ENCODE data around the gene PPP1R13B. TPM values are rescaled to one million over a fixed set of nuclear protein-coding genes. Genes with fewer than 3 reads are reported as not detected.

Gene PPP1R13B
- total RNA-seq, 1 experiment from 2014 or later, result 16.2 TPM

DNA sequence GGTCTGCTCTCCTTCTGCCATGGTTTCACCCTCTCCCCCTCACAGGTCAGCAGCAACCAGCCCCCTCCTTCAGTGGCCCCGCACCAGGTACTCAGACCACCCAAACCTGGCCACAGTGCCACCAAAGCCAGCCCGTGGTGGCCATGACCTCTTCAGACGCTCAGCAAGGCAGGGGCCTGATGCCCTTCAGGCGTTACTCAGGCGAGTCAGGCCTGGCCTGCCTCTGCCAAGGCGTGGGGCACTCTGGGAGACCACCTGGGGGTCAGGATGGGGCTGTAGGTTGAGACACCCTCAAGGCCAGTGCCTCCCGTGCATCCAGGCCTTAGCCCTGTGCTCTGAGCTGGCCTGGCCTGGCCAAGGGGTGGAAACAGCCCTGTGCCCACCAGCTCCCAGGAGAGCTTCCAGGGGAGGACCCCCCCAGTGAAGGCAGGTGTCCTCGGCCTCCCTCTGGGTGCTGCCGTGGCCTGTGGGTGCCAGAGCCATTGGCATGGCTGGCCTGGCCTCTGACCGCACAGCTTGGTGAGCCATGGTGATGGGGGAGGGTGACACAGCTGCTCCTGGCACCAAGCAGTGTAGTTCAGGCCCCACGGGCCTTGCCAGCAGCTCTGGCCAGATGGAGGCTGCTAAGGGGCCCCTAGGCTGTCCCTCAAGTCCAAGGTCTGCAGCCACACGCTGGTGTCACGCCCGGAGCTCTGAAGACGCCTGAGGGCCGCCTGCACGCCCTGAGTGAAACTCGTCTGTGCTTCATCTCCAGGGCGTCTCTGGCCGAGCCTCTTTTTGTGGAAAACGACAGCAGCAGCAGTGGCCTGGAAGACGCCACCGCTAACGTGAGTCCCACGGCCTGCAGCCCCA is 147.2 kb downstream of the PPP1R13B start:
- Mint-ChIP-seq H3K4me3 (ENCODE audit: unreplicated experiment) (no peak overlapping the region), H3K36me3 (ENCODE audit: insufficient read depth, unreplicated experiment) (peaks cover 54% of the 10 kb centered on the region), H3K9me3 (ENCODE audit: unreplicated experiment) (no peaks in the 10 kb centered on the region), H3K27ac (ENCODE audit: low read depth, unreplicated experiment) (no peak overlapping the region), H3K27me3 (ENCODE audit: insufficient read depth, unreplicated experiment) (no peaks in the 10 kb centered on the region), H3K4me1 (ENCODE audit: insufficient read depth, unreplicated experiment) (peaks cover 5% of the 10 kb centered on the region)
- BruUV-seq (replicated peaks), result no TSS peak
- DNase-seq (ENCODE audit: unreplicated experiment), result no peak
- ChIA-PET POLR2A (interaction anchor here (1.2 kb wide), 1 partner anchor 12 kb away, joined by 3 read pairs; no protein-coding TSS in a partner anchor), CTCF (no interaction called here)
- intact Hi-C loops (cut with micrococcal nuclease), result no loop called here
- no peak for TF ChIP-seq CTCF (IDR thresholded peaks at IDR 0.05; ENCODE audit: unreplicated experiment)

- intact Hi-C loops (cut with micrococcal nuclease), result no loop called here
- CTCF ChIA-PET, result interaction anchor here (0.6 kb wide), 1 partner anchor 83 kb away, joined by 3 read pairs; no protein-coding TSS in a partner anchor
- Mint-ChIP-seq H3K9me3 (ENCODE audit: unreplicated experiment) (no peaks in the 10 kb centered on the region), H3K27me3 (ENCODE audit: insufficient read depth, unreplicated experiment) (no peaks in the 10 kb centered on the region), H3K36me3 (ENCODE audit: insufficient read depth, unreplicated experiment) (peaks cover 52% of the 10 kb centered on the region), H3K4me1 (ENCODE audit: insufficient read depth, unreplicated experiment) (peaks cover 5% of the 10 kb centered on the region), H3K27ac (ENCODE audit: low read depth, unreplicated experiment) (no peak overlapping the region), H3K4me3 (ENCODE audit: unreplicated experiment) (no peak overlapping the region)
- POLR2A ChIA-PET, result interaction anchor here (1.4 kb wide), 1 partner anchor 12 kb away, joined by 3 read pairs; no protein-coding TSS in a partner anchor
- DNase-seq (ENCODE audit: unreplicated experiment), result no peak
- TF ChIP-seq CTCF (IDR thresholded peaks at IDR 0.05; ENCODE audit: unreplicated experiment), result no peak
- BruUV-seq (replicated peaks), result no TSS peak
These were observed 148.1 kb downstream of the PPP1R13B start for GRCh38 chr14:103699261-103699661.

- POLR2A ChIA-PET, result interaction anchor here (0.7 to 1.4 kb wide), 2 partner anchors 13 to 15 kb away, joined by 3 read pairs; no protein-coding TSS in a partner anchor
- TF ChIP-seq CTCF (IDR thresholded peaks at IDR 0.05; ENCODE audit: unreplicated experiment), result no peak
- no peak for DNase-seq (ENCODE audit: unreplicated experiment)
- BruUV-seq (replicated peaks), result no TSS peak
- intact Hi-C loops (cut with micrococcal nuclease), result no loop called here
- H3K9me3 Mint-ChIP-seq (ENCODE audit: unreplicated experiment), result no peaks in the 10 kb centered on the region
- H3K4me1 Mint-ChIP-seq (ENCODE audit: insufficient read depth, unreplicated experiment), result peaks cover 8% of the 10 kb centered on the region
- peaks cover 59% of the 10 kb centered on the region for H3K36me3 Mint-ChIP-seq (ENCODE audit: insufficient read depth, unreplicated experiment)
- H3K4me3 Mint-ChIP-seq (ENCODE audit: unreplicated experiment), result no peak overlapping the region
- H3K27ac Mint-ChIP-seq (ENCODE audit: low read depth, unreplicated experiment), result peak overlapping the region; percentile 61
- CTCF ChIA-PET, result interaction anchor here (0.6 kb wide), 1 partner anchor 83 kb away, joined by 3 read pairs; no protein-coding TSS in a partner anchor
- no peaks in the 10 kb centered on the region for H3K27me3 Mint-ChIP-seq (ENCODE audit: insufficient read depth, unreplicated experiment)
These were observed 148.8 kb downstream of the PPP1R13B start for GRCh38 chr14:103698380-103699260.

Measured in MCF 10A (cell line).